Neural progenitor cell (in vitro differentiated cells): ENCODE data around the gene ANGEL2. TPM values are rescaled to one million over a fixed set of nuclear protein-coding genes. Genes with fewer than 3 reads are reported as not detected.
"Not testable (repeated sequence)": the region's sequence is repeated elsewhere in the genome, so short reads cannot be mapped to it uniquely, and the experiment has no call there.

Experiments
- DNase-seq: peaks from one replicate; pipeline ENCODE4 v3.0.0-alpha.2; 2016; ENCODE audit warnings: low spot score
- H2AFZ ChIP-seq: fragments of 200-600 bp; sonication (generic); replicated peaks from 2 replicates; pipeline ENCODE4 v1.6.1; 2016; ENCODE audit warnings: antibody characterized with exemption
- H3F3A ChIP-seq: fragments of 200-600 bp; sonication (generic); 2 replicates; pipeline ENCODE4 v1.6.1; 2016; ENCODE audit warnings: antibody characterized with exemption, low read depth
- H3K27ac ChIP-seq: fragments of 200-600 bp; sonication (generic); 2 replicates; pipeline ENCODE4 v1.5.1; 2016; ENCODE audit warnings: mild to moderate bottlenecking
- H3K27me3 ChIP-seq: fragments of 200-600 bp; sonication (generic); 2 replicates; pipeline ENCODE4 v1.6.1; 2016; ENCODE audit warnings: mild to moderate bottlenecking, moderate library complexity
- H3K36me3 ChIP-seq: fragments of 200-600 bp; sonication (generic); 2 replicates; pipeline ENCODE4 v1.5.1; 2016
- H3K4me1 ChIP-seq: fragments of 200-600 bp; sonication (generic); 2 replicates; pipeline ENCODE4 v1.6.1; 2016; ENCODE audit warnings: mixed run types
- H3K4me2 ChIP-seq: fragments of 200-600 bp; sonication (generic); 2 replicates; pipeline ENCODE4 v1.6.1; 2016
- H3K4me3 ChIP-seq: fragments of 200-600 bp; sonication (generic); 2 replicates; pipeline ENCODE4 v1.5.1; 2016
- H3K79me2 ChIP-seq: fragments of 200-600 bp; sonication (generic); 2 replicates; pipeline ENCODE4 v1.6.1; 2016; ENCODE audit warnings: low read depth
- H3K9ac ChIP-seq: fragments of 200-600 bp; sonication (generic); 2 replicates; pipeline ENCODE4 v1.6.1; 2016
- H3K9me3 ChIP-seq: fragments of 200-600 bp; sonication (generic); 2 replicates; pipeline ENCODE4 v1.5.1; 2016; ENCODE audit warnings: low read depth
- H4K20me1 ChIP-seq: fragments of 200-600 bp; sonication (generic); 2 replicates; pipeline ENCODE4 v1.6.1; 2016; ENCODE audit warnings: low read depth
- H3K27ac Mint-ChIP-seq: 3 replicates; pipeline ENCODE4 v1.8.0; 2021; ENCODE audit warnings: mixed read lengths
- H3K27me3 Mint-ChIP-seq: 2 replicates; pipeline ENCODE4 v1.8.0; 2022; ENCODE audit warnings: low read depth, mild to moderate bottlenecking, inconsistent platforms, moderate library complexity, mixed read lengths; ENCODE audit not compliant: insufficient read depth
- H3K36me3 Mint-ChIP-seq: 3 replicates; pipeline ENCODE4 v1.8.0; 2021; ENCODE audit warnings: mixed read lengths
- H3K4me1 Mint-ChIP-seq: 3 replicates; pipeline ENCODE4 v1.8.0; 2021; ENCODE audit warnings: mixed read lengths
- H3K4me3 Mint-ChIP-seq: 3 replicates; pipeline ENCODE4 v1.8.0; 2021; ENCODE audit warnings: mild to moderate bottlenecking, moderate library complexity, mixed read lengths
- H3K9me3 Mint-ChIP-seq: 3 replicates; pipeline ENCODE4 v1.8.0; 2020; ENCODE audit warnings: mixed read lengths
- CTCF ChIP-seq: fragments of 200-600 bp; sonication (generic); IDR thresholded peaks from 2 replicates; pipeline ENCODE4 v1.5.1; 2017; ENCODE audit warnings: antibody characterized with exemption, mild to moderate bottlenecking
- EZH2 ChIP-seq: fragments of 200-600 bp; sonication (generic); IDR thresholded peaks from 2 replicates; pipeline ENCODE4 v1.6.1; 2017; ENCODE audit warnings: antibody characterized with exemption, mild to moderate bottlenecking, moderate library complexity
- EZH2phosphoT487 ChIP-seq: fragments of 200-600 bp; sonication (generic); IDR thresholded peaks from 2 replicates; pipeline ENCODE4 v1.6.1; 2017; ENCODE audit warnings: antibody characterized with exemption
- total RNA-seq: library from RNA; depleted of rRNA; stranded (reverse); fragments of >200 nt; gene quantifications from 2 replicates; pipeline ENCODE4 v1.2.3, GENCODE V29; 2015; ENCODE audit warnings: low replicate concordance

ANGEL2 gene
- total RNA-seq, 1 donor from 2014 or later = 101 TPM

DNA sequence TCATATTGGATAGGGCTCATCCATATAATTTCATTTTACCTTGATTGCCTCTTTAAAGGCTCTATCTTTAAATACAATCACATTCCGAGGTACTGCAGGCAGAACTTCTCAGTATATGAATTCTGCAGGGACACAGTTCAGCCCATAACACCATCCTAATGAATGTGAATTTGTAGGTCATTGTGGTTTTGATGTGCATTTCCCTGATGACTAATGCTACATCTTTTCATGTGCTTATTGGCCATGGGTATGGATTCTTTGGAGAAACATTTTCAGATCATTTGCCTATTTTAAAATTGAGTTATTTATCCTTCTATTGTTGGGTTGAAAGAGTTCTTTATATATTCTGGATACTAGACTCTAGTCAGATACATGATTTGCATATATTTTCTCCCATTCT, 25.8 kb upstream of the ANGEL2 start:
- Histone ChIP-seq H3K27ac (no peak overlapping the region), H2AFZ (no peak overlapping the region), H3K4me3 (no peak overlapping the region), H3F3A (no peaks in the 10 kb centered on the region), H3K9ac (no peak overlapping the region), H3K4me2 (no peak overlapping the region), H3K79me2 (no peaks in the 10 kb centered on the region), H3K4me1 (no peaks in the 10 kb centered on the region), H3K36me3 (no peaks in the 10 kb centered on the region), H3K9me3 (no peaks in the 10 kb centered on the region), H3K27me3 (no peaks in the 10 kb centered on the region), H4K20me1 (no peaks in the 10 kb centered on the region)
- peaks cover 8% of the 10 kb centered on the region for H3K27me3 Mint-ChIP-seq
- DNase-seq = no peak
- H3K4me3 Mint-ChIP-seq = no peak overlapping the region
- no peaks in the 10 kb centered on the region for H3K36me3 Mint-ChIP-seq
- no peaks in the 10 kb centered on the region for H3K4me1 Mint-ChIP-seq
- H3K9me3 Mint-ChIP-seq = no peaks in the 10 kb centered on the region
- H3K27ac Mint-ChIP-seq = no peak overlapping the region
- TF ChIP-seq EZH2 = no peak
- no peak for TF ChIP-seq EZH2phosphoT487
- no peak for TF ChIP-seq CTCF

DNA sequence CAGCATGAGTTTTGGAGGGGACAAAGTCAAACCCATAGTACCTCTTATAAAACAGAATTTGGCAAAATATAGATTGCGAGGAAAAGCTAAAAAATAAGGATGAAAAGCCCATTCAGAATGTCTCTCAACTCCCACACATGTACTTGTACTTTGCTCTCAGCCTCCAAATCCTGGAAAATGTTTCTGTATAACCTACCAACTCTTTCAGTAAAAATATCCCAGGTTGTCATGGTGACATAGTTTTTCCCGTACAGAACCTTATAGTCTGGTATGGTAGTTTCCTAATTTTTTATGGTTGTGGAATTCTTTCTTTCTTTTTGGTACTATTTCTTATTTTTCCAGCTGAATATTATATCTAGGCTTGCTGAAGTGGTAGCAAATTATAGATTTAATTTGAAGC, 19.9 kb upstream of the ANGEL2 start:
- Mint-ChIP-seq H3K4me3 (no peak overlapping the region), H3K27ac (no peak overlapping the region), H3K4me1 (peaks cover under 1% of the 10 kb centered on the region), H3K9me3 (no peaks in the 10 kb centered on the region), H3K27me3 (peaks cover 8% of the 10 kb centered on the region), H3K36me3 (no peaks in the 10 kb centered on the region)
- Histone ChIP-seq H3F3A (no peaks in the 10 kb centered on the region), H3K4me3 (no peak overlapping the region), H3K4me2 (no peak overlapping the region), H3K9ac (no peak overlapping the region), H3K27ac (no peak overlapping the region), H4K20me1 (no peaks in the 10 kb centered on the region), H2AFZ (no peak overlapping the region), H3K36me3 (no peaks in the 10 kb centered on the region), H3K9me3 (no peaks in the 10 kb centered on the region), H3K4me1 (no peaks in the 10 kb centered on the region), H3K27me3 (no peaks in the 10 kb centered on the region), H3K79me2 (no peaks in the 10 kb centered on the region)
- no peak for TF ChIP-seq EZH2phosphoT487
- TF ChIP-seq EZH2 = no peak
- TF ChIP-seq CTCF = no peak
- no peak for DNase-seq

- Mint-ChIP-seq H3K4me1 (peaks cover 2% of the 10 kb centered on the region), H3K27ac (no peak overlapping the region), H3K36me3 (no peaks in the 10 kb centered on the region), H3K4me3 (no peak overlapping the region), H3K27me3 (peaks cover 8% of the 10 kb centered on the region), H3K9me3 (no peaks in the 10 kb centered on the region)
- Histone ChIP-seq H3K27me3 (no peaks in the 10 kb centered on the region), H3K9ac (no peak overlapping the region), H2AFZ (no peak overlapping the region), H4K20me1 (no peaks in the 10 kb centered on the region), H3K4me2 (no peak overlapping the region), H3K9me3 (no peaks in the 10 kb centered on the region), H3K27ac (no peak overlapping the region), H3K4me1 (no peaks in the 10 kb centered on the region), H3K79me2 (no peaks in the 10 kb centered on the region), H3K36me3 (no peaks in the 10 kb centered on the region), H3K4me3 (no peak overlapping the region), H3F3A (no peaks in the 10 kb centered on the region)
- no peak for TF ChIP-seq CTCF
- TF ChIP-seq EZH2phosphoT487 = no peak
- TF ChIP-seq EZH2 = no peak
- DNase-seq = no peak
These were observed 19.0 kb upstream of the ANGEL2 start for GRCh38 chr1:213034713-213035112.

GRCh38 chr1:213032651-213033050, 17.0 kb upstream of the ANGEL2 start:
- H3K27ac ChIP-seq = no peak overlapping the region
- H3F3A ChIP-seq = no peaks in the 10 kb centered on the region
- no peaks in the 10 kb centered on the region for H3K36me3 Mint-ChIP-seq
- DNase-seq = no peak
- H3K27me3 Mint-ChIP-seq = peaks cover 3% of the 10 kb centered on the region
- H3K4me3 ChIP-seq = no peak overlapping the region
- peaks cover 4% of the 10 kb centered on the region for H3K27me3 ChIP-seq
- H3K27ac Mint-ChIP-seq = no peak overlapping the region
- H3K9me3 ChIP-seq = no peaks in the 10 kb centered on the region
- no peaks in the 10 kb centered on the region for H3K9me3 Mint-ChIP-seq
- H3K79me2 ChIP-seq = no peaks in the 10 kb centered on the region
- TF ChIP-seq EZH2 = no peak
- no peak for TF ChIP-seq EZH2phosphoT487
- TF ChIP-seq CTCF = no peak
- H3K4me2 ChIP-seq = no peak overlapping the region
- no peak overlapping the region for H3K4me3 Mint-ChIP-seq
- no peak overlapping the region for H3K9ac ChIP-seq
- H4K20me1 ChIP-seq = no peaks in the 10 kb centered on the region
- peaks cover 2% of the 10 kb centered on the region for H3K4me1 Mint-ChIP-seq
- H2AFZ ChIP-seq = no peak overlapping the region
- no peaks in the 10 kb centered on the region for H3K4me1 ChIP-seq
- H3K36me3 ChIP-seq = no peaks in the 10 kb centered on the region

DNA sequence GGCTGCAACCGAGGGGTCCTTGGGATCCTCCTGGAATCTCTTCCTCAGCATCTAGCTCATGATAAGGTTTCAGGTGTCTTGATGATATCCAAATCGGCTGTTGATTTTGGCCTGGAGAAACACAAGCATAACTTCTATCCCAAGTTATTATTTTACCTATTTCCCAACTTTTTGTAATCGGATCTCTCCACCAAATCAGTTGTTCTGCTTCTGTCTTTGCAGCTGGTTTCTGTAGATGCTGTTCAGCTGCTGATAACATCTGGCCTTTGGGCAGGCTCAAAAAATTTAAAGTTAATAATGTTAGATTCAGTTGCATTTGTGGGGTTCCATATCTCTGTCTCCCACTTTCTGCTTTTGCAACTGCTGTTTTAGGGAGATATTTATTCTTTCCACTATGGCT, 11.4 kb upstream of the ANGEL2 start:
- H3K9ac ChIP-seq, H3K9me3 Mint-ChIP-seq, H3K36me3 Mint-ChIP-seq, H3K79me2 ChIP-seq, H3K4me3 ChIP-seq, DNase-seq, H3K4me2 ChIP-seq, H3K9me3 ChIP-seq, H3K4me3 Mint-ChIP-seq, H3K4me1 ChIP-seq, H3K27me3 ChIP-seq, H3K27ac ChIP-seq, H3K27ac Mint-ChIP-seq, H3K36me3 ChIP-seq, H3K4me1 Mint-ChIP-seq, H2AFZ ChIP-seq, H3F3A ChIP-seq, H4K20me1 ChIP-seq, H3K27me3 Mint-ChIP-seq: not testable (repeated sequence)
